ENCODE measurements around the gene FAM200C. TPM values are rescaled to one million over a fixed set of nuclear protein-coding genes. Genes with fewer than 3 reads are reported as not detected.

Gene FAM200C
- total and polyA plus RNA-seq, 2 of the 8 experiments (the other 6 are each of a cell fraction or from before 2014, with no cell fraction given) = 2.6 to 7.3 TPM

DNA sequence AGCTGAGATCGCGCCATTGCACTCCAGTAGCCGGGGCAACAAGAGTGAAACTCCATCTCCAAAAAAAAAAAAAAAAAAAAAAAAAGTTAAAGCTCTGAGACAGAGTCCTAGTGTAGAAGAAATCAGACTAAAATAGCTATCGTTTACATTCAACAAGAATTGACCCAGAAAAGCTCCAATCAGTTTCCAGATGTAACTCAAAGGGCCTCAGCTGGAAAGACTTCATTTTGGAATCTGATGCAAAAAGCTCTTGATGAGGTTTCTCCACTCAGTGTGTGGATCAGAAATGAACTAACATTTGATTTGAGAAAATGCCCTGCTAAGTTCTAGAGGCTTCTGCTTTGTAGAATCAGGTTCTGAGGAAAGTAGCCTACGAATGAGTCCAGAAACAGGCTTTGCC is 22.2 kb downstream of the FAM200C start:
- no peak overlapping the region for H3K4me2 ChIP-seq (ENCODE audit: insufficient read depth in 1 of 2, low read depth in 2 of 2, low read length in 2 of 2)
- no peaks in the 10 kb centered on the region for H3K23me2 ChIP-seq (ENCODE audit: low read depth, low read length)
- POLR2A ChIA-PET (ENCODE audit: partially characterized antibody) = interaction anchor here (0.6 to 1.0 kb wide), 3 partner anchors 13 to 135 kb away, joined by 3 to 4 read pairs (median 3); no protein-coding TSS in a partner anchor
- H3K27me3 ChIP-seq (replicated peaks in 1 of 4; ENCODE audit: control insufficient read depth in 3 of 4, extremely low read depth in 1 of 4, insufficient read depth in 3 of 4, low read length in 3 of 4) = no peaks in the 10 kb centered on the region
- no peak overlapping the region for H3K4ac ChIP-seq (replicated peaks; ENCODE audit: insufficient read length, low read depth, low read length)
- H2BK15ac ChIP-seq (ENCODE audit: low read length) = no peak overlapping the region
- H3K23ac ChIP-seq (ENCODE audit: insufficient read length) = no peak overlapping the region
- H3K9me3 ChIP-seq (ENCODE audit: insufficient read depth in 2 of 2, low read depth in 1 of 2, low read length in 1 of 2) = no peaks in the 10 kb centered on the region
- no peak overlapping the region for H2BK120ac ChIP-seq (replicated peaks; ENCODE audit: low read depth, low read length)
- no peaks in the 10 kb centered on the region for H3K79me2 ChIP-seq (ENCODE audit: control insufficient read depth in 1 of 2, insufficient read depth in 2 of 2, low read length in 2 of 2)
- H3K18ac ChIP-seq (ENCODE audit: extremely low read depth, low read length) = no peak overlapping the region
- H3K27ac ChIP-seq (ENCODE audit: low read depth, low read length) = no peak overlapping the region
- TF ChIP-seq SIN3A (conservative IDR thresholded peaks at IDR 0.05 in 1 of 2, IDR thresholded peaks at IDR 0.05 in 1 of 2; ENCODE audit: low read depth in 1 of 2, low read length in 2 of 2) = no peak
- H2BK5ac ChIP-seq (ENCODE audit: low read depth, low read length) = no peak overlapping the region
- H3K56ac ChIP-seq (replicated peaks; ENCODE audit: insufficient read length, low read depth, low read length) = no peak overlapping the region
- WGBS, 2 experiments (ENCODE audit: extremely low coverage in 1 of 2, insufficient coverage in 1 of 2, insufficient read length in 1 of 2, insufficient replicate concordance in 2 of 2, low coverage in 1 of 2, low lambda C conversion rate in 2 of 2, missing lambda C conversion rate in 1 of 2) = 99% methylated on average over 5 of the region's 5 CpGs; no CpG with 5 or more reads in 1 of the 2 experiments
- H2AK5ac ChIP-seq (ENCODE audit: low read depth, low read length) = no peak overlapping the region
- H3K79me1 ChIP-seq (ENCODE audit: low read depth, low read length) = no peaks in the 10 kb centered on the region
- no peaks in the 10 kb centered on the region for H4K20me1 ChIP-seq (replicated peaks in 1 of 2; ENCODE audit: control insufficient read depth in 1 of 2, insufficient read depth in 2 of 2, low read length in 2 of 2)
- no peak overlapping the region for H3K14ac ChIP-seq (ENCODE audit: insufficient read length)
- no peak overlapping the region for H4K5ac ChIP-seq (ENCODE audit: insufficient read length, low read depth, low read length)
- no peaks in the 10 kb centered on the region for H3K4me1 ChIP-seq (replicated peaks in 1 of 4; ENCODE audit: control insufficient read depth in 3 of 4, insufficient read depth in 4 of 4, low read length in 3 of 4)
- CTCF ChIA-PET (ENCODE audit: partially characterized antibody) = interaction anchor here (0.6 to 2.9 kb wide), 6 partner anchors 11 to 352 kb away, joined by 3 to 13 read pairs (median 4); no protein-coding TSS in a partner anchor
- no peak overlapping the region for H3K4me3 ChIP-seq (ENCODE audit: extremely low read depth in 1 of 4, insufficient read depth in 2 of 4, low read depth in 3 of 4, low read length in 4 of 4)
- peak overlapping the region; percentile 42; the same call in 1 of the 2 replicates for H2AFZ ChIP-seq (ENCODE audit: low read length)
- H2BK12ac ChIP-seq (ENCODE audit: low read depth, low read length) = no peak overlapping the region
- no peak overlapping the region for H2BK20ac ChIP-seq (ENCODE audit: low read length)
- no peaks in the 10 kb centered on the region for H3K36me3 ChIP-seq (ENCODE audit: control insufficient read depth in 2 of 4, insufficient read depth in 4 of 4, low read length in 3 of 4)
- no peak overlapping the region for H4K8ac ChIP-seq (ENCODE audit: extremely low read depth, insufficient read depth, low read length)
- H4K91ac ChIP-seq (replicated peaks; ENCODE audit: insufficient read length, low read length) = no peak overlapping the region
- H3K9ac ChIP-seq (replicated peaks in 1 of 4; ENCODE audit: extremely low read depth in 1 of 4, low read depth in 3 of 4, low read length in 3 of 4) = no peak overlapping the region
- FAIRE-seq (no peak), DNase-seq (ENCODE audit: low read depth in 1 of 2, low spot score in 2 of 2) (no peak)

Data from H1 (cell line).